ENCODE results near the gene RALGAPA1.
"Not testable (repeated sequence)": the region's sequence is repeated elsewhere in the genome, so short reads cannot be mapped to it uniquely, and the experiment has no call there.

The RALGAPA1 gene

GRCh38 chr14:35783699-35784098 is 25.4 kb downstream of the RALGAPA1 start:
- peaks cover 0 to 4% (median 0%) of the 10 kb centered on the region in 3 donors for H3K36me3 ChIP-seq
- H3K4me3 ChIP-seq: no peak overlapping the region
- H3K27me3 ChIP-seq: no peaks in the 10 kb centered on the region
- H3K9me3 ChIP-seq: peaks cover 0 to 18% (median 0%) of the 10 kb centered on the region in 3 donors
- TF ChIP-seq CTCF (IDR thresholded peaks at IDR 0.05): no peak
- no peak for DNase-seq
- H3K27ac ChIP-seq: no peak overlapping the region
- intact Hi-C loops (cut with DNase I; ENCODE audit: low total_unique reads): no loop called here
- peaks cover 0 to 8% (median 0%) of the 10 kb centered on the region in 4 donors for H3K4me1 ChIP-seq

- peaks cover 0 to 18% (median 0%) of the 10 kb centered on the region in 3 donors for H3K9me3 ChIP-seq
- H3K27ac ChIP-seq: no peak overlapping the region
- H3K36me3 ChIP-seq: peaks cover 0 to 4% (median 4%) of the 10 kb centered on the region in 3 donors
- no peak for TF ChIP-seq CTCF (IDR thresholded peaks at IDR 0.05)
- no peaks in the 10 kb centered on the region for H3K4me1 ChIP-seq
- no peak overlapping the region for H3K4me3 ChIP-seq
- intact Hi-C loops (cut with DNase I; ENCODE audit: low total_unique reads): no loop called here
- no peaks in the 10 kb centered on the region for H3K27me3 ChIP-seq
- DNase-seq: no peak
Measured at GRCh38 chr14:35779368-35779767, 29.7 kb downstream of the RALGAPA1 start.

GRCh38 chr14:35777550-35777949 is 31.5 kb downstream of the RALGAPA1 start:
- H3K27me3 ChIP-seq; H3K27ac ChIP-seq; H3K36me3 ChIP-seq; H3K4me3 ChIP-seq; DNase-seq; intact Hi-C loops (cut with DNase I; ENCODE audit: low total_unique reads); H3K4me1 ChIP-seq: not testable (repeated sequence)
- peaks cover 0 to 18% (median 0%) of the 10 kb centered on the region in 3 donors for H3K9me3 ChIP-seq

GRCh38 chr14:35776823-35777222 is 32.3 kb downstream of the RALGAPA1 start:
- H3K4me1 ChIP-seq: no peaks in the 10 kb centered on the region
- DNase-seq: no peak
- no peak for TF ChIP-seq CTCF (IDR thresholded peaks at IDR 0.05)
- intact Hi-C loops (cut with DNase I; ENCODE audit: low total_unique reads): no loop called here
- H3K27me3 ChIP-seq: no peaks in the 10 kb centered on the region
- no peak overlapping the region for H3K27ac ChIP-seq
- peaks cover 0 to 14% (median 0%) of the 10 kb centered on the region in 3 donors for H3K9me3 ChIP-seq
- H3K4me3 ChIP-seq: no peak overlapping the region
- H3K36me3 ChIP-seq: peaks cover 0 to 10% (median 4%) of the 10 kb centered on the region in 3 donors

GRCh38 chr14:35776085-35776484 is 33.0 kb downstream of the RALGAPA1 start:
- H3K9me3 ChIP-seq; H3K4me3 ChIP-seq; H3K27ac ChIP-seq; H3K4me1 ChIP-seq; H3K36me3 ChIP-seq; H3K27me3 ChIP-seq; DNase-seq; intact Hi-C loops (cut with DNase I; ENCODE audit: low total_unique reads): not testable (repeated sequence)

GRCh38 chr14:35766700-35767082 is 42.4 kb downstream of the RALGAPA1 start:
- intact Hi-C loops (cut with DNase I; ENCODE audit: low total_unique reads): no loop called here
- H3K27me3 ChIP-seq: no peaks in the 10 kb centered on the region
- DNase-seq: no peak
- no peaks in the 10 kb centered on the region for H3K9me3 ChIP-seq
- H3K4me1 ChIP-seq: no peaks in the 10 kb centered on the region
- H3K4me3 ChIP-seq: no peak overlapping the region
- no peak overlapping the region for H3K27ac ChIP-seq
- no peak for TF ChIP-seq CTCF (IDR thresholded peaks at IDR 0.05)
- H3K36me3 ChIP-seq: peaks cover 12 to 39% (median 32%) of the 10 kb centered on the region in 3 donors

All from tibial artery (tissue), 4 donors.